HG03045 (cell line): ENCODE results near the gene TCF23.
"Not testable (repeated sequence)": the region's sequence is repeated elsewhere in the genome, so short reads cannot be mapped to it uniquely, and the experiment has no call there.

Experiments
- ATAC-seq: cut with Tn5 transposase; IDR thresholded peaks from one replicate; pipeline ENCODE4 v1.9.1; 2021; ENCODE audit warnings: mild to moderate bottlenecking, moderate library complexity; ENCODE audit not compliant: unreplicated experiment

Gene TCF23

GRCh38 chr2:27148801-27149439 lies at the start of gene TCF23:
TCF23 (plus strand) TSS chr2:27149004; CDS start chr2:27149134, 130 bp downstream.
- no peak for ATAC-seq

- ATAC-seq = no peak
These were observed 49.4 kb upstream of the TCF23 start for GRCh38 chr2:27099334-27099955.

GRCh38 chr2:27100036-27100435 lies 48.8 kb upstream of the TCF23 start:
- ATAC-seq = no peak

GRCh38 chr2:27102329-27102728 lies 46.5 kb upstream of the TCF23 start:
- no peak for ATAC-seq

GRCh38 chr2:27105981-27106380 lies 42.8 kb upstream of the TCF23 start:
- no peak for ATAC-seq

- no peak for ATAC-seq
These were observed 40.6 kb upstream of the TCF23 start for GRCh38 chr2:27108221-27108620.

- ATAC-seq = no peak
These were observed 39.7 kb upstream of the TCF23 start for GRCh38 chr2:27109083-27109482.

- not testable (repeated sequence) for ATAC-seq
These were observed 38.0 kb upstream of the TCF23 start for GRCh38 chr2:27110603-27111352.

GRCh38 chr2:27111392-27112078 lies 37.3 kb upstream of the TCF23 start:
- ATAC-seq = not testable (repeated sequence)

- no peak for ATAC-seq
These were observed 33.3 kb upstream of the TCF23 start for GRCh38 chr2:27115519-27115918.

- ATAC-seq = no peak
These were observed 30.7 kb upstream of the TCF23 start for GRCh38 chr2:27117995-27118524.

GRCh38 chr2:27118525-27119329 lies 30.1 kb upstream of the TCF23 start, which contains the start of gene CGREF1:
CGREF1 (minus strand) TSS chr2:27119128; CDS start chr2:27104366, 14,762 bp downstream.
- no peak for ATAC-seq

GRCh38 chr2:27119330-27119670 lies 29.5 kb upstream of the TCF23 start:
- ATAC-seq = not testable (repeated sequence)

- ATAC-seq = no peak
These were observed 26.9 kb upstream of the TCF23 start for GRCh38 chr2:27121906-27122305.

GRCh38 chr2:27122791-27123190 lies 26.0 kb upstream of the TCF23 start:
- ATAC-seq = no peak

GRCh38 chr2:27123302-27124150 lies 25.3 kb upstream of the TCF23 start, which contains the start of gene ABHD1:
ABHD1 (plus strand) TSS chr2:27123815; CDS start chr2:27123949, 134 bp downstream.
- ATAC-seq = peak; percentile 69

GRCh38 chr2:27125104-27125503 lies 23.7 kb upstream of the TCF23 start:
- no peak for ATAC-seq

- ATAC-seq = no peak
These were observed 22.5 kb upstream of the TCF23 start for GRCh38 chr2:27126252-27126710.
